ENCODE data around the gene VSIG10L2. TPM values are rescaled to one million over a fixed set of nuclear protein-coding genes. Genes with fewer than 3 reads are reported as not detected.

Gene VSIG10L2
- total RNA-seq, 2 donors from 2014 or later = not detected

- Histone ChIP-seq H3K4me1 (peaks cover 6% of the 10 kb centered on the region), H3K36me3 (replicated peaks in 1 of 2; ENCODE audit: insufficient read depth in 1 of 2, low read depth in 2 of 2) (no peaks in the 10 kb centered on the region), H3K27me3 (no peaks in the 10 kb centered on the region), H3K27ac (no peak overlapping the region), H3K9me3 (no peaks in the 10 kb centered on the region), H3K4me3 (no peak overlapping the region)
- intact Hi-C loops (cut with DNase I) = no loop called here
- no peak for DNase-seq
- TF ChIP-seq CTCF (IDR thresholded peaks at IDR 0.05) (no peak), POLR2A (IDR thresholded peaks at IDR 0.05) (no peak)
- 84 to 87% methylated on average over 12 of the region's 12 CpGs for WGBS, 2 donors
- no peak for ATAC-seq
These were observed 10.1 kb upstream of the VSIG10L2 start for GRCh38 chr11:125935618-125936199.

GRCh38 chr11:125938418-125938817, 7.4 kb upstream of the VSIG10L2 start:
- TF ChIP-seq CTCF (IDR thresholded peaks at IDR 0.05) (no peak), POLR2A (IDR thresholded peaks at IDR 0.05) (no peak)
- WGBS, 2 donors = 74 to 81% methylated on average over 5 of the region's 5 CpGs
- Histone ChIP-seq H3K27me3 (no peaks in the 10 kb centered on the region), H3K36me3 (replicated peaks in 1 of 2; ENCODE audit: insufficient read depth in 1 of 2, low read depth in 2 of 2) (no peaks in the 10 kb centered on the region), H3K4me3 (no peak overlapping the region), H3K4me1 (peaks cover 6% of the 10 kb centered on the region), H3K27ac (no peak overlapping the region), H3K9me3 (no peaks in the 10 kb centered on the region)
- intact Hi-C loops (cut with DNase I) = no loop called here
- ATAC-seq = no peak
- DNase-seq = no peak

- ATAC-seq (no peak), DNase-seq (no peak)
- Histone ChIP-seq H3K27me3 (no peaks in the 10 kb centered on the region), H3K36me3 (replicated peaks in 1 of 2; ENCODE audit: insufficient read depth in 1 of 2, low read depth in 2 of 2) (no peaks in the 10 kb centered on the region), H3K4me1 (peaks cover 6% of the 10 kb centered on the region), H3K9me3 (no peaks in the 10 kb centered on the region), H3K27ac (no peak overlapping the region), H3K4me3 (no peak overlapping the region)
- 66 to 68% methylated on average over 3 to 4 of the region's 4 CpGs for WGBS, 2 donors
- intact Hi-C loops (cut with DNase I) = no loop called here
- no peak for TF ChIP-seq CTCF (IDR thresholded peaks at IDR 0.05)
- no peak for TF ChIP-seq POLR2A (IDR thresholded peaks at IDR 0.05)
These were observed 6.7 kb upstream of the VSIG10L2 start for GRCh38 chr11:125939081-125939521.

GRCh38 chr11:125940145-125940544, 5.7 kb upstream of the VSIG10L2 start:
- no peak for TF ChIP-seq POLR2A (IDR thresholded peaks at IDR 0.05)
- no peak for TF ChIP-seq CTCF (IDR thresholded peaks at IDR 0.05)
- DNase-seq = no peak
- intact Hi-C loops (cut with DNase I) = loop anchor here (5.0 kb wide), 1 partner anchor 257 kb away; no protein-coding TSS in a partner anchor
- Histone ChIP-seq H3K36me3 (replicated peaks in 1 of 2; ENCODE audit: insufficient read depth in 1 of 2, low read depth in 2 of 2) (no peaks in the 10 kb centered on the region), H3K4me1 (peaks cover 6% of the 10 kb centered on the region), H3K9me3 (no peaks in the 10 kb centered on the region), H3K27me3 (no peaks in the 10 kb centered on the region), H3K4me3 (no peak overlapping the region), H3K27ac (no peak overlapping the region)
- 85 to 93% methylated on average over 4 of the region's 4 CpGs for WGBS, 2 donors
- ATAC-seq = no peak

GRCh38 chr11:125941267-125941618, 4.6 kb upstream of the VSIG10L2 start:
- Histone ChIP-seq H3K27me3 (no peaks in the 10 kb centered on the region), H3K4me1 (peaks cover 6% of the 10 kb centered on the region), H3K4me3 (no peak overlapping the region), H3K36me3 (replicated peaks in 1 of 2; ENCODE audit: insufficient read depth in 1 of 2, low read depth in 2 of 2) (no peaks in the 10 kb centered on the region), H3K27ac (no peak overlapping the region), H3K9me3 (no peaks in the 10 kb centered on the region)
- no peak for TF ChIP-seq CTCF (IDR thresholded peaks at IDR 0.05)
- intact Hi-C loops (cut with DNase I) = loop anchor here (5.0 kb wide), 1 partner anchor 256 kb away; no protein-coding TSS in a partner anchor
- ATAC-seq = no peak
- 69 to 78% methylated on average over 4 of the region's 4 CpGs for WGBS, 2 donors
- no peak for DNase-seq
